ENCODE results near the gene DOCK7.

The DOCK7 gene

DNA sequence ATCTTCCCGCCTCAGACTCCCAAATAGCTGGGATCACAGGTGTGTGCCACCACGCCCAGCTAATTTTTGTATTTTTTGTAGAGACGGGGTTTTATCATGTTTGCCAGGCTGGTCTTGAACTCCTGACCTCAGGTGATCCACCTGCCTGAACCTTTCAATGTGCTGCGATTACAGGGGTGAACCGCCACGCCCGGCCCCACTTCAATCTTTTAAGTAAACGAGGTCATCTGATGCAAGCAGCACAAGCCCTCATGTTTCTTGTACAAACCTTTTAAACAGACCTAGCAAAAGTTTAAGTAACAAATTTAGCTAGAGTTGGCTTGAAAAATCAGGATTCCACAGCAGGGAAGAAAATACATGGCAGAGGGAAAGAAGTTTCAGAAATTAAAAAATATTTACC, 272.5 kb downstream of the DOCK7 start:
- DNase-seq (ENCODE audit: low read depth, low spot score), result no peak

DNA sequence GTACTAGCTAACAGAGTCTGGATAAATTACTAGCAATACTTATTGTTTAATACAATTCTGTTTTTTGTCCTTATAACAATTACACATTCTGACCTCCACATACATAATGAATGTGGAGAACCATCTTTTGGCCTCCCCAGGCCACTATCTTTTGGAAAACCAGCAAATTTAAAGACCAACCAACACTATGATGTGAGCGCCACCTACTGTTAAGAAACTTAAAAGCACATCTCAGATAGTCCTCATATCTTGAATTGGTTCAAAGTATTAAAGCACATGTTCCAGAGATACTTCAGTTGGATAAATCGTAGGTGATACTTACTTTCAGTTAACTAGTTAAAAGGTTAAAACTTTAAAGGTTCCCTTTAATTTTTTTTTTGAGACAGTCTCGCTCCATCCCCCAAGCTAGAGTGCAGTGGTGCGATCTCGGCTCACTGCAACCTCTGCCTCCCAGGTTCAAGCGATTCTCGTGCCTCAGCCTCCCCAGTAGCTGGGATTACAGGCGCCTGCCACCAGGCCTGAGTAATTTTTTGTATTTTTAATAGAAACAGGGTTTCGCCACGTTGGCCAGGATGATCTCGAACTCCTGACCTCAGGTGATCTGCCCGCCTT, 280.7 kb downstream of the DOCK7 start:
- DNase-seq (ENCODE audit: low read depth, low spot score), result peak; percentile 35

DNA sequence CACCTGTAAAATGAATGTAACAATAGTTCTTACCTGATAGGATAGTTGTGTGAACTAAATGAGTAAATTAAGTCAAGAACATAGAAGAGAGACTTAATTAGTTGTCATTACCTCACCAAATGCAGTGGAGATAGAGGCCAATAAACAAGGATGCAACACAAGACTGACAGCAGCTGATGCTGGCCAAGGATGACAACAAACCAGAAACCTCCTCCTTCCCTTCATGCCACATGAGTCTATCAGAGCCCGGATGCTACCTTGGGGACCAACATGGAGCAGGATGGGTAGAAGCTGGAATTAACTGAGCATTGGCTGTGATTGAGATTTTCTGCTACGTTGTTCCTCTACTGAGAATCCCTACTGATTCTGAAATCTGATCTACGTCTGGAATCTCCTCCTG, 281.6 kb downstream of the DOCK7 start:
- no peak for DNase-seq (ENCODE audit: low read depth, low spot score)

DNA sequence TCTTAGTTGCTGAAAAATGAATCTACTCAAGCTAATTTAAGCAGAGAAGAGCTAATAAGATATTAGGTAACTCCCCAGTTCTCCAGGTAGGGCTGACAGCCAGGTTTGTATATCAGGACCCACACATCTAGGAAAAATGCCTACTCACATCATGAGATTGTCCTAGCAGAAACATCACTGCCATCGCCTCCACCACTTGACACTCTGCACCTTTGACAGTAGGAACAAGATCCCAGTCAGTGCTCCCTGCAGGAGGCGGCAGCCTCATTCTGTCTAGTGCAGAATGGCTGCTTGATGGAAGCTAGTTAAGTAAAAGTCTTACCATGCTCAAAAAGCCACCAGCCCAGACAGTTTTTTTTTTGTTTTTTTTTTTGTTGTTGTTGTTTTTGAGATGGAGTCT, 282.9 kb downstream of the DOCK7 start:
- DNase-seq (ENCODE audit: low read depth, low spot score), result no peak
